Osteocyte (in vitro differentiated cells): ENCODE results near the gene PHF20. TPM values are rescaled to one million over a fixed set of nuclear protein-coding genes. Genes with fewer than 3 reads are reported as not detected.
A peak's percentile ranks its signal among the peaks of the same experiment; 100 is the strongest.
"Not testable (repeated sequence)": the region's sequence is repeated elsewhere in the genome, so short reads cannot be mapped to it uniquely, and the experiment has no call there.

Experiments
- DNase-seq: peaks from one replicate; pipeline ENCODE4 v3.0.0; 2021; ENCODE audit warnings: mixed read lengths; ENCODE audit not compliant: unreplicated experiment; ENCODE audit errors: extremely low spot score
- H3K27ac Mint-ChIP-seq: one replicate; pipeline ENCODE4 v1.8.0; 2021; ENCODE audit warnings: mild to moderate bottlenecking, mixed read lengths; ENCODE audit not compliant: unreplicated experiment
- H3K27me3 Mint-ChIP-seq: one replicate; pipeline ENCODE4 v1.8.0; 2021; ENCODE audit warnings: mixed read lengths; ENCODE audit not compliant: unreplicated experiment
- H3K36me3 Mint-ChIP-seq: one replicate; pipeline ENCODE4 v1.8.0; 2021; ENCODE audit warnings: mixed read lengths; ENCODE audit not compliant: unreplicated experiment
- H3K4me1 Mint-ChIP-seq: one replicate; pipeline ENCODE4 v1.8.0; 2021; ENCODE audit warnings: mixed read lengths; ENCODE audit not compliant: unreplicated experiment
- H3K4me3 Mint-ChIP-seq: one replicate; pipeline ENCODE4 v1.8.0; 2021; ENCODE audit warnings: mild to moderate bottlenecking, moderate library complexity, mixed read lengths; ENCODE audit not compliant: unreplicated experiment
- H3K9me3 Mint-ChIP-seq: one replicate; pipeline ENCODE4 v1.8.0; 2021; ENCODE audit warnings: mixed read lengths; ENCODE audit not compliant: unreplicated experiment
- CTCF ChIP-seq: fragments of 200-600 bp; sonication (generic); IDR thresholded peaks from 2 replicates; pipeline ENCODE4 v1.5.0; 2021; ENCODE audit warnings: antibody characterized with exemption, mild to moderate bottlenecking, moderate library complexity
- total RNA-seq: library from RNA; stranded (reverse); gene quantifications from 2 replicates; pipeline ENCODE4 v1.2.1, GENCODE V29; 2021

PHF20 gene
- total RNA-seq, 1 donor from 2014 or later: 38.1 TPM

- H3K4me3 Mint-ChIP-seq: no peak overlapping the region
- peak; percentile 92 for DNase-seq
Observed at GRCh38 chr20:35994994-35995453, 223.2 kb downstream of the PHF20 start.

GRCh38 chr20:35996492-35996891 is 224.7 kb downstream of the PHF20 start:
- not testable (repeated sequence) for H3K27me3 Mint-ChIP-seq, DNase-seq, H3K9me3 Mint-ChIP-seq, H3K4me1 Mint-ChIP-seq, H3K4me3 Mint-ChIP-seq, H3K27ac Mint-ChIP-seq, H3K36me3 Mint-ChIP-seq

More at GRCh38 chr20:35994994-35995453, 223.2 kb downstream of the PHF20 start:
- TF ChIP-seq CTCF: peak; percentile 96
- H3K27ac Mint-ChIP-seq: no peak overlapping the region
- peaks cover 5% of the 10 kb centered on the region for H3K27me3 Mint-ChIP-seq
- H3K4me1 Mint-ChIP-seq: peaks cover 10% of the 10 kb centered on the region
- H3K36me3 Mint-ChIP-seq: no peaks in the 10 kb centered on the region
- H3K9me3 Mint-ChIP-seq: peaks cover 5% of the 10 kb centered on the region

Other genes starting within 250 kb of the PHF20 start
- gene C20orf173, start 242.4 kb upstream of the PHF20 start, total RNA-seq: not detected in 2 replicates
- gene ERGIC3, start 229.9 kb upstream of the PHF20 start, total RNA-seq: 313 and 323 TPM in 2 replicates
- 1.8 and 1.9 TPM in 2 replicates for gene SPAG4, start 156.2 kb upstream of the PHF20 start, total RNA-seq
- gene CPNE1, start 107.1 kb upstream of the PHF20 start, total RNA-seq: 164 and 180 TPM in 2 replicates
- 85.5 and 97.3 TPM in 2 replicates for gene RBM12, start 107.1 kb upstream of the PHF20 start, total RNA-seq
- gene NFS1, start 72.7 kb upstream of the PHF20 start, total RNA-seq: 26.0 and 29.4 TPM in 2 replicates
- gene ROMO1, start 72.6 kb upstream of the PHF20 start, total RNA-seq: 110 and 116 TPM in 2 replicates
- 324 and 329 TPM in 2 replicates for gene RBM39, start 29.8 kb upstream of the PHF20 start, total RNA-seq
- gene SCAND1, start 182.5 kb downstream of the PHF20 start, total RNA-seq: 80.2 and 81.4 TPM in 2 replicates
- 3.8 and 4.6 TPM in 2 replicates for gene CNBD2, start 196.6 kb downstream of the PHF20 start, total RNA-seq